Hypothalamus (tissue), 51 donors: ENCODE measurements around the gene PDYN.
"Not testable (repeated sequence)": the region's sequence is repeated elsewhere in the genome, so short reads cannot be mapped to it uniquely, and the experiment has no call there.

ENCODE experiments used
- DNase-seq, 51 donors: peaks; one replicate each; lab custom pipeline; 2025; lab: John Stamatoyannopoulos, UW

Gene PDYN

DNA sequence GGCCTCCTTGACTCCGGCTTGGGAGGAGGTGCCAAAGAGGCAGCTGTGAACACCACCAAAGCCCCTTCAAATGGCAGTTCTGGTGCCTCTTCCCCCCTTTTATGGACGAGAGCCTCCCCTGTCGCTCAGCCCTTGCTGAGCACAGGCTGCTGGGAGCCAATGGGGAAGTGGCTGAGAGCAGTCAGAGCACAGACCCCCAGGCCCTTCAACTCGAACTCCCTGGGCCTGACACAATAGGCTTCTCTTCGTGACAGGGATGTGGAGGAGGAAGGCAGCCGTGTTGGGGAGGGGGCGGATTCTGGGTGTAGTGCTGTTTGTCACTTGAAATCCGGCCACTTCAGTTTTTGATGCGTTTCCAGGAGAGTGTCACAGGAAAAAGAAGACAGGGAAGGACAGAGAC is at the start of gene PDYN:
PDYN (minus strand) TSS at position 73 of the 400 bp plus-strand sequence. CDS start 10,974 bp downstream, outside the sequence.
- peak in 1 of 51 donors; percentile 32 for DNase-seq

DNA sequence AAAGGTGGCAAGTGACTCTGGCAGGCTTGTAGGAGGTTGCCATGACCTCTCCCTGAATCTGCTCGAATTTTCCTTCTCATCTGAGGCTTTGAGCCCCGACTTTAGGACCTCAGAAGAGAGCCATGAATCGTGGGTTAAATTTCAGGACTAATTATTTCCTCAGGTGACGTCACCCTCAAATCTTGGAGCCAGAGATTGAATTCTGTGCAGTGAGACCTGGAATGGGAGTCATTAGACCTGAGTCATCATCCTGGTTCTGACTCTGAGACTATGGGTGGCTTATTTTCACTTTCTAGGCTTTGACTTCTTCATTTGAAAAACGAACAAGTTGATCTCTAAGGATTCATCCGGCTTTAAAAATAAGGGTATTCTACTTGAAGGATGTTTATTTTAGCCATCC is 48.5 kb upstream of the PDYN start:
- no peak for DNase-seq

DNA sequence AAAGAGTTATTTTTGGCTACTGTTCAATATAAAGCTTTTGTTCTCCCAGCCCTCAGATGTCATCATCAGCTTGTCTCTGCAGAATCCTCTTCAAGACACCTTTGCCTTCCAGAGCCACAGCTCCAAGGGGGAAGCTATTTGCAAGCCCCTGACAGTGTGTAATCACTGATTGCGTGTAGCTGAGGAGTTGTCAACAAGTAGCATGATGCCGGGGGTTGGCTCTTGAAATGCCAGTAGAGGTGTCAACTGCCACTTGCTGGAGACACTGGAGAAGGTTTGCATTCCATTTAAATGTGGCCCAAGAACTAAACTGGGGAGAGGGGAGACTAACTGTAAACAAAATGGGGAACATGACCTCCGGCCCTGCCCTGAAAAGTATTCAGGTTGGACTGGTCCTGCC is 44.3 kb upstream of the PDYN start:
- DNase-seq: no peak

DNA sequence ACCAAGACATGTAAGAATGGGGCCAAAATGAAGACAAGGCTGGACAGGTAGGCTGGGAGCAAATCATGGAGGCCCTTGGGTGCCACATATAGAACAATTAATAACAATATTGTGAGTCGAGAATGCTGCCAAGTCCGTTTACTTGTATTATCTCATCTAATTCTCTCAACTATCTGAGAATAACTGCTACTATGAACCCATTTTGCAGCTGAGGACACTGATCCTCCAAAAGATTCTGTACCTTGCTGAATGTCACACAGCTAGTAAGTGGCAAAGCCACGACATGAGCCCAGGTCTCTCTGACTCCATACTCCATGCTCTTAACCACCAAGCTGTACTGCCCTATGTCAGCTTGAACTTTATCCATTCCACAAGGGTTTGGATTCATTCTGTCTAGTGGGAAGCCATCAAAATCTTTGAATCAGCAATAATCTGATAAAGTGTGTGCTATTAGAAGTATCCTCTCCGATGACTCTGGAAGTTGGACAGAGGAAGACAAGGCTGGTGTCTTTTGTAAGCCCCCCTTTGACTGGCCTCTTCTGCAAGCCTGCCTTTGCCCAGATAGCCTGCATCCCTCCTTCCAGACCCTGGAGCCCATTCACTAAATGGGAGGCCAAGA is 43.5 kb upstream of the PDYN start:
- DNase-seq: no peak

- DNase-seq: not testable (repeated sequence)
Measured at GRCh38 chr20:2036357-2036756, 42.5 kb upstream of the PDYN start.

- DNase-seq: peak in 1 of 51 donors; percentile 47
Measured at GRCh38 chr20:2032168-2032567, 38.3 kb upstream of the PDYN start.

- no peak for DNase-seq
Measured at GRCh38 chr20:2026514-2026913, 32.7 kb upstream of the PDYN start.

GRCh38 chr20:2026004-2026403 is 32.1 kb upstream of the PDYN start:
- DNase-seq: no peak

GRCh38 chr20:2023151-2023550 is 29.3 kb upstream of the PDYN start:
- DNase-seq: no peak

- peak in 1 of 51 donors; percentile 29 for DNase-seq
Measured at GRCh38 chr20:2022163-2022562, 28.3 kb upstream of the PDYN start.

GRCh38 chr20:2010533-2010932 is 16.7 kb upstream of the PDYN start:
- DNase-seq: no peak

DNA sequence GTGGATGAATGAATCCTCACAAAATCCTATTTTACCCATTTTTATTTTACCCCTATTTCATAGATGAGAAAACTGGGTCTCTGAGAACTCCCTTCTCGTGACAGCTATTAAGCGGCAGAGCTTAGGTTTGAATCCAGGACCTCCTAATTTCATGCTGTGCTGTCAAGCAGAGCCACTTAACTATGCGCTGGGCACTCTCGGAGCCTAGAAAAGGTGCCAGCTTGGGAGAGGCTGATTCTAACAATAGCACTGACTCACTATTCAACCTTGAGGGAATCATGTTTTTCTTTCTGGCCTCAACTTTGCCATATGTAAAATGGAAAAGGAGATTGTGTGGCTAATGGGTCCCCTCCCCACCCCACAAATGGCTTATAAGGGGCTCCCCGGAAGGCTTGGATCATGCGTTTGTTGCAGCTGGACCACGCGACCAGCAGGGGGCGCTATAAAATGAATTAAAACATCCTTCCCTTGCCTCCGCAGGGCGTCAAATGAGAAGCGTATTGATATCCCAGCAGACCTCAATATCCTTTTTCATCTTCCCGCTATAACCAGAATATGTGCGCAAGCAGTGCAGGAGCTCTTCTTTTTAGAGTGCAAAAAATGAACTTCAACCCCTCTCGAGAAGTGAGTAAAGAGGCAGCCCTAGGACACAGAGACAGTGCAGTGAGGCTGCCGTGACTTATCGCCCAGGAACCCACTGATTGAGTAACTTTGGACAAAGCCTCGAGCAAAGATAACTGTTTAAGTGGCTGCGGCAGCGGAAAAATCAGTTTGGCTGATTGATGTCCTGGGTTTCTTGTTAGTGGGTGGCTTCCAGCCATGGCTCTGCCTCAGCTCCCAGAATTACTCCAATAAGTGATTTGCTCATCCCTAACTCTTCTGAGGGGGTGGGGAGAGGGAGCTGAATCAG is 12.8 kb upstream of the PDYN start:
- DNase-seq: peak in 2 of 51 donors; percentile 22 to 41

DNA sequence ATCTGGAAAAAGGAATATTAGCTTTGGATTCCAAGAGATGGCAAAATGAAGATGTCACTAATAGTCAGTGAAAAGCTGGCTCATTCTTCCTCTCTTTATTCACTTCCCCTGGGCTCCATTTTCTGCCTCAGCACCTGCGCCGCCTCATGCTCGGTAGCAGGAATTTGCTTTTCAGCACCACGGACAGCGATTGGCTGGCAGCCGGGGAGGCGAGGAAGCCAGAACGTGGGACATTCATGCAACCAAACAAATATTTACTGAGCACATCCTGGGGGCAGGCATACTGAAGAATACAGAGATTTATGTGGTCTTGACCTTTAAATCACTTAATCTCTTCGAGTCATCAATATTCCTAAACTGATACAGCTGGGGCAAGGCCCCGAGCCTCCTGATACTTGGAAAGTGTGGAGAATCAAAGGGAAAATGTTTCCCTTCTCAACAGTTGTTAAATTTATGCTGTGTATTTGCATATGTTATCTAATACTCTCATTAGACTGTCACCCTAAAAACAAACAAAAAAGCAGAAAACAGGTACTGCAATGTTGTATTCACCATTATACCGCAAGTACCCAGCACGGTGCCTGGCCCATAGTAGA is 12.1 kb upstream of the PDYN start:
- peak in 37 of 51 donors; percentile 2 to 68 (median 26) for DNase-seq

GRCh38 chr20:2005359-2005758 is 11.5 kb upstream of the PDYN start:
- peak in 1 of 51 donors; percentile 43 for DNase-seq

DNA sequence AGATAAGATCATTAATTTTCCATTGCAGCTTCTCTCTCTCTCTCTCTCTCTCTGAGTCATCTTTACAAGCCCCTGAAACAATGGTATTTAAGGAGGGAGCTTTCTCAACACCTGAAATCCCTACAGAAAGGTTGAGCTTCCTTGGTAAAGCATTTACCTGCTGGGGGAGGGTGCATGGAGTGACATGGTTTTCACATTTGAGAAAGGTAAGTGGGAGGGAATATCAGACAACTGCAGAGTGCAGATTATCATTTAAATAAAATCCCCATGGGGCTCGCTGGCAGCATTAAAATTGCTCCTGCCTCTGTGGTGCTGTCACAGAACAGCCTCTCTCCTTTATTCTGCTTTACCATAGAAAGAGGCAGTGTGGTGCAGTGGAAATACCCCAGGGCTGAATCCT is 10.3 kb upstream of the PDYN start:
- DNase-seq: no peak

GRCh38 chr20:2002365-2002764 is 8.5 kb upstream of the PDYN start:
- no peak for DNase-seq

GRCh38 chr20:2001119-2001518 is 7.3 kb upstream of the PDYN start:
- no peak for DNase-seq

DNA sequence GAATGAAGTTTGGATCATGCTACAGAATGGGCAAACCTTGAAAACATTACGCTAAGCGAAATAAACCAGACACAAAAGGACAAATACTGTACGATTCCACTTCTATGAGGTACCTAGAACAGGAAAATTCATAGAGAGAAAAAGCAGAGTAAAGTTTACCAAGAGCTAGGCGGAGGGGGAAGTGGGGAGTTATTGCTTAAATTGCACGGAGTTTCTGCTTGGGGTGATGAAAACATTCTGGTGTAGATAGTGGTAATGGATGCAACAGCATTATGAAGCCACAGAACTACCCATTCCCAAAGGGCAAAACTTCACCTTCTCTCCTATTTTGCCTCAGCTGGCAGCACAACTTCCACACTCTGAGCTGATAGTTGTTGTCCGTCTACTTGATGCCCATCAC is 6.4 kb upstream of the PDYN start:
- no peak for DNase-seq

DNA sequence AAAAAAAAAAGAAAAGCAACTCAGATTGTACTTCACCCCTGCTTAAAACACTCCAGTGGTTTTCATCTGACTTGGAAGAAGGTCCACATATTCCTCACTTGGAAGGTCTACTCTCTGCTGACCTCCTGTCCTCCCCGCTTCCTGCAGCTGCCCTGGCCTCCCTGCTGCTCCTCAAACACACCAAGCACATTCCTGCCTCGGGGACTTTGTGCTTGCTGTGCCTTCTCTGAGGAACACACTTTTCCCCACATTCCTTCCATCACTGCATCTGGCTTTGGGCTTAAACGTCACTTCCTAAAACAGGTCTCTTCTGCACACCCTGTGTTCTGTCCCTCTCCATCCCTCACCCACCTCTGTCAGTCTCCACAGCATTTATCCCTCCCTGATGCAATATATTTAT is 4.9 kb upstream of the PDYN start:
- DNase-seq: no peak

- DNase-seq: no peak
Measured at GRCh38 chr20:1998193-1998520, 4.3 kb upstream of the PDYN start.

DNA sequence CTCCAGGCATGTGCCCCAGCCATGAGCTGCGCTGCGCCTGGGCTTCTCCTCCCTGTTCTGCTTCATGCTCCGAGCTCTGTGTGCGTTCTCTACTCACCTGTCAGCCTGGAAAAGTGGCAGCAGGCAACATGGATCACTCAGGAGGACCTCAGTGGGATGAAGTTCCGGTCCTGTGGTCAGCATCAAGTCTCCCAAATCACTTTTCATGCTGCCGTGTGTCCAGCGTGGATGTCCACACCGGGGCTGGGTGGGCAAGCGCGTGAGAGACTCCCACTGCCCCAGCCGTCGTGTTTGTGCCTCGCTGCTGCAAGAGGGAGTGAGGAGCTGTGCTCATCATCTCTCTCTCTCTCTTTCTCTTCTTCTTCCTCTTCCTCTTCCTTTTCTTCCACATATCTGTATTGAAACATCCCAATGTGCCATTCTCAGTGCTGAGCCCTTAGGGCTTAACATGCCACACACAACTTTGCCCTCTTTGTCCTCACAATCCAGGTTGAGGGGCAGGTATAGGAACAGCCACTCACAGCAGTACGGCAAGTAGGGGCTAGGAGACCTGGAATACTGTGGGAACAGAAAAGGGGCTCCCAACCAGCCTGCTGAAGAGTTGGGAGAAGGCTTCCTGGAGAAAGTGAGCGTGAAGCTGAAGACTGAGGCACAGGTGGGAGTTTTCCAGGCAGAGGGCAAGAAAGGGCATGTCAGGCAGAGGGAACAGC is 3.8 kb upstream of the PDYN start:
- DNase-seq: no peak
